Fibroblast of gingiva (primary cell): ENCODE data around the gene SLC34A3.
A peak's percentile ranks its signal among the peaks of the same experiment; 100 is the strongest.

Experiments used
- DNase-seq: peaks from one replicate; pipeline ENCODE4 v3.0.0-alpha.2; 2011; ENCODE audit warnings: low read depth

Gene SLC34A3

GRCh38 chr9:137275588-137276472 lies 45.1 kb downstream of the SLC34A3 start:
- no peak for DNase-seq

DNA sequence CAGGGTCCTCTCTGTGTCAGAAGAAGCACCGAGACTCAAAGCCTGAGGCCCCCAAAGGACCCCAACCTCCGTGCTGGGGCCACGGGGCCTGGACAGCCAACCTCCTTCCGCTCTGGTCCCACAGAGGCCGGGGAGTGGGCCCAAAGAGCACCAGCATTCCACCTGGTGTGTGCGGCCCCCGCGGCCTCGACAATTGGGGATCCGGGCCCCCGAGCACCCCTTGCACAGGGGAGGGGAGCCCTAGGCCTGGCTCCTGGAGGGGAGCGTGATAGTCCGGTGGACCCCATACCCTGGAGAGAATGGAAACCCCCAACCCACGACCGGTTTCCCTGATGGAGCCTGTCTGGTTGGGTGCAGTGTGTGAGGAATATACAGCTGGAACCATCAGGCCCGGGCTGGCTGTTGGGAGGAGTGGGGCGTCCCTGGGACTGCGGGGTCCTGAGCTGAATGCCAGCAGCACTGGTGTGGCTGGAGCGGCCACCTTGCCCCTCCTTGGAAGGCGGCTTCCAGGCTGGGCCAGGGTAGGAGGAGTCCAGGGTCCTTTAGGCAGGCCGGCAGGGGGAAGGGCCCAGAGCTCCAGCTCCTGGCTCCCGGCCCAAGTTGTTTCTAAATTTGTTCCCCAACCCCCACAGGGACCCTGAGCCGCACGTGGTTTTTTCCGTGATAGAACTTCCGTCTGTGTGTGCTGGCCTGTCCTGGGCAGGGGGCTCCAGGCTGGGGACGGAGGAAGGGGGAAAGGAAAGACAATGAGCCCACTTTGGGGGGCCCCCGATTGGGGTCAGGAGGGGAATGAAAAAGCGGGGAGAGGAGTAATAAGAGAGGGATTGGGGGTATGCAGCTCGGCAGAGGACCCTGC lies 46.0 kb downstream of the SLC34A3 start:
- peak; percentile 63 for DNase-seq

- peak; percentile 75 for DNase-seq
Observed at GRCh38 chr9:137277329-137278041, 46.8 kb downstream of the SLC34A3 start, which contains the start of gene TOR4A. TOR4A (plus strand) TSS chr9:137277726; CDS start chr9:137278690, 964 bp downstream.

DNA sequence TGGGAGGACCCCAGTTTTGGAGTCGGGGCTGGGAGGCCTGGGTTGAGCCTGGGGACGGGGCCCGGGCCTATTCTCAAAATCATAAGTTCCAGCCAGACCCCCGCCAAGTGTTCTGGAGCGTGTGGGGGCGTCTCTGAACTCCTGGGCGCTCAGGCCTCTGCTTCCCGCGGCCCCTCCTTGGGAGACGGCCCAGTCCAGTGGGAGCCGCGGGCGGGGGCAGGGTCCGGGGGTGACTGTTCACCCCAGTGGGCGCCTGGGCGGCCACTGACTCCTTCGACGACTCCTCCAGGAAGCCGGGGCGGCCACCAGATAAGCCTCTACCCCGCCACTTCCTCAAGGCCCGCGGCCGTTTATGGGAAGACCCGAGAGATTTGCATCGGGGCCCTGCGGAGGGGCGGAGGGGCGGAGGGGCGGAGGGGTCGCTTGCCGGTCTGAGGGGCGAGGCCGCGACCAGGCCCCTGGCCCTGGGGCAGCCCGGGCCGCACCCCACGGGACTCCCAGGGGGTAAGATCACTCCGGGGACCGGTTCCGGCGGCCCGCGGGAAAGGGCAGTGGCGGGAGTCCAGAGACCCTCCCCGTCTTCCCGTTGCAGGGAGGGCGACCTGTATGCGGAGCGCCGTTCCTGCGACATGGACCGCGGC lies 47.5 kb downstream of the SLC34A3 start:
- no peak for DNase-seq

DNA sequence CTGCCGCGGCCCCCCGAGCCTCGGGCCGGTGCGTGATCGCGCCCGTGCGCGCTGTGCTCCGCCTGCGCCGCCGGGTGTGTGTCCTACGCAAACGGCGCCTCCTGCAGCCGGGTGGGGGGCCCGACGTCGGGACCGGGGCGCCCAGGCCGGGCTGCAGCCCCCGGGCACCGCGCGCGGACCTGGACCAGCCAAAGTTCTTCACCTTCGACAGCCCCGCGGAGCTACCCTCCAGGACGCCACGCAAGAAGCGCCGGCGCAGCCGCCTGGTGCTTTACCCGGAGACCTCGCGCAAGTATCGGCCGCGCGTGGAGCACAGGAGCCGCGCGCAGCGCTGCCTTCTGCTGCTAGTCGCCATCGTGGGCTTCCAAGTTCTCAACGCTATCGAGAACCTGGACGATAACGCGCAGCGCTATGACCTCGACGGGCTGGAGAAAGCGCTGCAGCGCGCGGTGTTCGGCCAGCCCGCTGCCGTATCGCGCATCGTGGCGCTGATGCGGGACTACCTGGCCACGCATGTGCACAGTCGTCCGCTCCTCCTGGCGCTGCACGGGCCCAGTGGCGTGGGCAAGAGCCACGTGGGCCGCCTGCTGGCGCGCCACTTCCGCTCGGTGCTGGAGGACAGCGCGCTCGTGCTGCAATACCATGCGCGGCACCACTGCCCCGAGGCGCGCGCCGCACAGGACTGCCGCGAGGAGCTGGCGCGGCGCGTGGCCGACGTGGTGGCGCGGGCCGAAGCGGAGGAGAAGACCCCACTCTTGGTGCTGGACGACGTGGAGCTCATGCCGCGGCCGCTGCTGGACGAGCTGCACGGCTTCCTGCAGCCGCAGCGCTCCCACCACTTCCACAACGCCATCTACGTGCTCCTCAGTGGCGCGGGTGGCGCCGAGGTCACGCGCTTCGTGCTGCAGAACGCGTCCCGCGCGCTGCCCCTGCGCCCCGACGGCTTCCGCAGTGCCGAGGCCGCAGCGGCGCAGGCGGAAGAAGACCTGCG lies 48.3 kb downstream of the SLC34A3 start:
- no peak for DNase-seq

DNA sequence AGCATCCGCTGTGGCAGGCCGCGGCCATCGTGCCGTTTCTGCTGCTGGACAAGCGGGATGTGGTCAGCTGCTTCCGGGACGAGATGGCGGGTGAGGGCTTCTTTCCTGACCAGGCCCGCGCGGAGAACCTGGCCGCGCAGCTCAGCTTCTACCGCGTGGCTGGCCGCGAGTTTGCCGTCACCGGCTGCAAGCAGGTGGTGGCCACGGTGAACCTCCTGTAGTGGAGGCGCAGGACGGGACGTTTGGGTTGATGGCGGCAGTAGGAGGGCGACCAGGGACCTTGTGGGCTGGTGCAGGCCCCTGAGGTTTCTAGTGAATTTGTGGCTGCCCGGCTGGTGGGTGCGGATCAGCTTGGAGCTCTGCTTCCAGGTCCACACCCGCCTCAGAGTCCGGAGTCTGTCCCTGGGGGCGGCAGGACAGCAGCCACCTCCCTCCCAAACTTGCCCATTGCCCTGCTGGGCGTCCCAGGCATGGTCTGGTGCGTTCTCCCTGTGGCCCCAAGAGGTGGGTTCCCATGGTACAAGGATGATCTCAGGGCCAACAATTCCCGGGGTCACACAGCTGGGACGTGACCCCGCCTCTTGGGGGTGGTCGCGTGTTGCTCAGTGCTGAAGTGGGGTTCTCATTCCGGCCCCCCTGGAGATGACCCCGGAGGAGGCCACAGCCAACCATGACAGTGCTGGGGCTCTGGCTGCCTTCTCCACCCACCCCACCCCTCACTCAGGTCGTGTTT lies 49.2 kb downstream of the SLC34A3 start:
- no peak for DNase-seq

DNA sequence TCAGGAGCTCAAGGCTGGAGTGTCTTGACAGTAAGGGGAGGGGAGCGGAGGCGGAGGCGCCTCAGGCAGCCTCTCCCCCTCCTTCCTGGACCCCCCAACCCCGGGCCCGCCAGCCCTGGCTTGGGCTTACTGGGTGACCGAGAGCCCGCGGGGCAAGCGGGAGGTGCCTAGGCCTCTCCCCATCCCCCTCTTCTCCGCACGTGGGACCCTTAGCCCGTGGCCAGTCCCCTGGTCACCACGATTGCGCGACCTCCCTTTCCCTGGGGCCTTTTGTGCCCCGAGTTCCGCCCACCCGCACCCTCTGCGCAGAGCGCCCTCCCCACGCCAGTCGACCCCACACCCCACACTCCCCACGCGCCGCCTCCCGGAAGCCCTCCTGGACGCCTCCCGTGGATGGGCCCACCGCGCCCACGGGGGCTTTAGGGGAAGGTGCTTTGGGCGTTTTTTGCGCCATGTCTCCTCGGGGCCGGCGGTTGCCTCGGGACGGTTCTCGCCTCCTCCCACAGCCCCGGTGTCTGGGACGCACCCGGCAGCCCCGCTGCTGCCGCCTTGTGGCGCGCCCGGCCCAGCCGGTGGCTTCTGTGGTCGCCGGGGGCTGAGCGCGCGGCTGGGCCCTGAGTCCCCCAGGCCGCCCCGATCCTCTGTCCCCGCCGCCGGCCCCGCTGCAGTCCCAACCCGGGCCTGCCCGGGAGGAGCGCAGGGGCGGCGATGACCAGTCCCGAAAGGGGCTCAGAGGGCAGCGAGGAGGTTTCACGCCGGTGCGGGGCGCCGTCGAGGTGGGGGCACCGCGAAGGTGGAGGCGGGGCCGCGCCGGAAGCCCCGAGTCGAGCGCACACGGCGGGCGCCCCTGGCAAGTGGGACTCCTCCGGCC lies 50.0 kb downstream of the SLC34A3 start:
- DNase-seq = no peak

DNA sequence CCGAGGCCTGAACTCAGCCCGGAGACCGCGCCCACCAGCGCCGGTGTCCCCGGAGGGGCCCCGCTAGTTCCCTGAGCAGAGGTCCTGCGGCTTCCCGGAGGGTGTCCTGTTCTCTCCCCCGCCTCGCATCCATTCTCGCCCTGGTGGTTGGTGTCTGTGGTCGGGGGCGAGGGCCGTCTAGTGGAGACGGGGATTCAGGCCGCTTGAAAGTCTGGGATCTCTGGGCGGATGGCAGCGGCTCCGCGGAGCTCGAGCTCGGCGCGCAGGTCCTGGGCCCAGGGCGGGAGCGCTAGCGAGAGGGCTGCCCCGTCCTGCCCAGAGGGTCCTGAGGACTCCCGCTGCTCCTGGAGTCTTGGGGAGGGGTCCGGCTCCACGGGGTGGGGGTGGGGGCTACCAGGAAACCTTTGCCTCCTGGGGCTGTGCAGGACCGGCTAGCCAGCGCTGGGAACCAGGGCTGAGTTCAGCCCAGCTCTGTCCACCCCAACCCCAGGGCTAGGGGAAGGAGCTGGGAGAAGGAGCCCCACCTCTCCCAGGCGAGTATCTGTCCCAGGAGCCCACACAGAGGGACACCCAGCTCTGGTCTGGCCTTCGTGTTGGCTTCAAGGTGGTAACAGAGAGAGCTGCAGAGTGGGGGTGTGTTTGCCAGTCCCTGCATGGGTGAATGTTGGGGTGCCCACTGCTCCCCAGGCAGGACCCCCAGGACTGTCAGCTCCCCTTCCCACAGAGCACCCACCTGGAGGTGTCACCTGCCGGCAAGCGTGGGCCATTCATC lies 50.8 kb downstream of the SLC34A3 start:
- no peak for DNase-seq
